Glomerular visceral epithelial cell (primary cell): ENCODE data around the gene SST.

ENCODE experiments used
- DNase-seq: peaks from one replicate; pipeline ENCODE4 v3.0.0-alpha.2; 2016; ENCODE audit errors: extremely low spot score

The SST gene

GRCh38 chr3:187629711-187630110 lies 40.5 kb downstream of the SST start:
- DNase-seq = no peak

GRCh38 chr3:187628169-187628568 lies 42.0 kb downstream of the SST start:
- DNase-seq = no peak

- DNase-seq = no peak
These were observed 43.6 kb downstream of the SST start for GRCh38 chr3:187626581-187626980.

- no peak for DNase-seq
These were observed 45.6 kb downstream of the SST start for GRCh38 chr3:187624588-187624987.

GRCh38 chr3:187623285-187623814 lies 46.8 kb downstream of the SST start:
- DNase-seq = no peak

- DNase-seq = no peak
These were observed 48.3 kb downstream of the SST start for GRCh38 chr3:187621881-187622280.

GRCh38 chr3:187619461-187619860 lies 50.7 kb downstream of the SST start:
- no peak for DNase-seq
